ENCODE measurements around the gene PPARD.
A peak's percentile ranks its signal among the peaks of the same experiment; 100 is the strongest.
"Not testable (repeated sequence)": the region's sequence is repeated elsewhere in the genome, so short reads cannot be mapped to it uniquely, and the experiment has no call there.

The PPARD gene

GRCh38 chr6:35312076-35312800 is 30.1 kb upstream of the PPARD start:
- no peak for DNase-seq (ENCODE audit: low read depth in 1 of 2, low spot score in 1 of 2)

GRCh38 chr6:35312807-35313206 is 29.6 kb upstream of the PPARD start:
- DNase-seq (ENCODE audit: low read depth in 1 of 2, low spot score in 1 of 2): no peak

GRCh38 chr6:35317483-35318195 is 24.7 kb upstream of the PPARD start:
- no peak for DNase-seq (ENCODE audit: low read depth in 1 of 2, low spot score in 1 of 2)

GRCh38 chr6:35318196-35319171 is 23.9 kb upstream of the PPARD start:
- DNase-seq (ENCODE audit: low read depth in 1 of 2, low spot score in 1 of 2): no peak

- DNase-seq (ENCODE audit: low read depth in 1 of 2, low spot score in 1 of 2): no peak
Observed at GRCh38 chr6:35319346-35320030, 22.9 kb upstream of the PPARD start.

- DNase-seq (ENCODE audit: low read depth in 1 of 2, low spot score in 1 of 2): no peak
Observed at GRCh38 chr6:35320031-35320410, 22.3 kb upstream of the PPARD start.

GRCh38 chr6:35321091-35321490 is 21.3 kb upstream of the PPARD start:
- no peak for DNase-seq (ENCODE audit: low read depth in 1 of 2, low spot score in 1 of 2)

- peak; percentile 54 to 55 for DNase-seq (ENCODE audit: low read depth in 1 of 2, low spot score in 1 of 2)
Observed at GRCh38 chr6:35327349-35328027, 14.9 kb upstream of the PPARD start.

- DNase-seq (ENCODE audit: low read depth in 1 of 2, low spot score in 1 of 2): no peak
Observed at GRCh38 chr6:35328108-35328723, 14.1 kb upstream of the PPARD start.

- DNase-seq (ENCODE audit: low read depth in 1 of 2, low spot score in 1 of 2): not testable (repeated sequence)
Observed at GRCh38 chr6:35328965-35329364, 13.4 kb upstream of the PPARD start.

GRCh38 chr6:35330541-35331119 is 11.7 kb upstream of the PPARD start:
- no peak for DNase-seq (ENCODE audit: low read depth in 1 of 2, low spot score in 1 of 2)

- peak; percentile 57 to 61 for DNase-seq (ENCODE audit: low read depth in 1 of 2, low spot score in 1 of 2)
Observed at GRCh38 chr6:35332074-35332887, 10.1 kb upstream of the PPARD start.

GRCh38 chr6:35341557-35341956 is 801 bp upstream of the PPARD start:
- DNase-seq (ENCODE audit: low read depth in 1 of 2, low spot score in 1 of 2): no peak

GRCh38 chr6:35343092-35343834 is 905 bp downstream of the PPARD start:
- DNase-seq (ENCODE audit: low read depth in 1 of 2, low spot score in 1 of 2): no peak

GRCh38 chr6:35343835-35344550 is 1.6 kb downstream of the PPARD start:
- no peak for DNase-seq (ENCODE audit: low read depth in 1 of 2, low spot score in 1 of 2)

- no peak for DNase-seq (ENCODE audit: low read depth in 1 of 2, low spot score in 1 of 2)
Observed at GRCh38 chr6:35351422-35351821, 9.1 kb downstream of the PPARD start.

- no peak for DNase-seq (ENCODE audit: low read depth in 1 of 2, low spot score in 1 of 2)
Observed at GRCh38 chr6:35352735-35353134, 10.4 kb downstream of the PPARD start.

Data from activated T-helper 1 cell treated with anti-CD3 and anti-CD28 coated beads, Interleukin-2, amount 50 U/mL, for 16 hours (primary cell).